GM21723 (cell line): Measurements from ENCODE around the gene NUP107.
A peak's percentile ranks its signal among the peaks of the same experiment; 100 is the strongest.

Source experiments
- ATAC-seq: cut with Tn5 transposase; IDR thresholded peaks from one replicate; pipeline ENCODE4 v1.9.1; 2021; ENCODE audit warnings: mild to moderate bottlenecking, moderate library complexity; ENCODE audit not compliant: unreplicated experiment

NUP107 gene

GRCh38 chr12:68772714-68773113, 85.9 kb downstream of the NUP107 start:
- ATAC-seq: peak; percentile 68

GRCh38 chr12:68773582-68773981, 86.8 kb downstream of the NUP107 start:
- no peak for ATAC-seq

GRCh38 chr12:68775121-68775630, 88.4 kb downstream of the NUP107 start:
- ATAC-seq: no peak

GRCh38 chr12:68776976-68777610, 90.3 kb downstream of the NUP107 start:
- ATAC-seq: no peak

GRCh38 chr12:68779280-68779679, 92.5 kb downstream of the NUP107 start:
- ATAC-seq: no peak

GRCh38 chr12:68780731-68781130, 94.0 kb downstream of the NUP107 start:
- ATAC-seq: no peak

- no peak for ATAC-seq
Measured at GRCh38 chr12:68781728-68782127, 95.0 kb downstream of the NUP107 start.

- no peak for ATAC-seq
Measured at GRCh38 chr12:68784015-68784414, 97.2 kb downstream of the NUP107 start.

GRCh38 chr12:68785358-68785757, 98.6 kb downstream of the NUP107 start:
- ATAC-seq: no peak

GRCh38 chr12:68785823-68786222, 99.0 kb downstream of the NUP107 start:
- ATAC-seq: no peak

- ATAC-seq: no peak
Measured at GRCh38 chr12:68786929-68787328, 100.2 kb downstream of the NUP107 start.

GRCh38 chr12:68788554-68789143, 101.9 kb downstream of the NUP107 start:
- ATAC-seq: no peak

GRCh38 chr12:68789144-68789878, 102.5 kb downstream of the NUP107 start:
- ATAC-seq: no peak

- ATAC-seq: no peak
Measured at GRCh38 chr12:68790081-68790951, 103.5 kb downstream of the NUP107 start.

- ATAC-seq: no peak
Measured at GRCh38 chr12:68790952-68791234, 104.1 kb downstream of the NUP107 start.

- no peak for ATAC-seq
Measured at GRCh38 chr12:68791897-68792481, 105.2 kb downstream of the NUP107 start.

GRCh38 chr12:68792952-68793351, 106.2 kb downstream of the NUP107 start:
- peak; percentile 97 for ATAC-seq

GRCh38 chr12:68793436-68793835, 106.7 kb downstream of the NUP107 start:
- no peak for ATAC-seq

GRCh38 chr12:68793975-68794652, 107.3 kb downstream of the NUP107 start:
- no peak for ATAC-seq

GRCh38 chr12:68794653-68795251, 108.0 kb downstream of the NUP107 start:
- ATAC-seq: no peak
